Smooth muscle cell (in vitro differentiated cells): ENCODE data around the gene CNTN4. TPM values are rescaled to one million over a fixed set of nuclear protein-coding genes. Genes with fewer than 3 reads are reported as not detected.

ENCODE experiments used
- DNase-seq: peaks from one replicate; lab custom pipeline; 2025; ENCODE audit not compliant: unreplicated experiment; lab: John Stamatoyannopoulos, UW
- H2AFZ ChIP-seq: fragments of 200-600 bp; sonication (generic); 2 replicates; pipeline ENCODE4 v1.6.0; 2016; ENCODE audit warnings: antibody characterized with exemption, low read depth, mild to moderate bottlenecking
- H3F3A ChIP-seq: fragments of 200-600 bp; sonication (generic); 2 replicates; pipeline ENCODE4 v1.6.0; 2017; ENCODE audit warnings: antibody characterized with exemption, low read depth
- H3K27ac ChIP-seq: fragments of 200-600 bp; sonication (generic); 2 replicates; pipeline ENCODE4 v1.5.1; 2016; ENCODE audit warnings: low read depth, mild to moderate bottlenecking
- H3K27me3 ChIP-seq: fragments of 200-600 bp; sonication (generic); 2 replicates; pipeline ENCODE4 v1.6.1; 2016; ENCODE audit warnings: low read depth, mild to moderate bottlenecking
- H3K36me3 ChIP-seq: fragments of 200-600 bp; sonication (generic); 2 replicates; pipeline ENCODE4 v1.5.1; 2016; ENCODE audit warnings: low read depth
- H3K4me1 ChIP-seq: fragments of 200-600 bp; sonication (generic); 2 replicates; pipeline ENCODE4 v1.5.1; 2016; ENCODE audit warnings: low read depth
- H3K4me2 ChIP-seq: fragments of 200-600 bp; sonication (generic); 2 replicates; pipeline ENCODE4 v1.6.0; 2016; ENCODE audit warnings: mild to moderate bottlenecking
- H3K4me3 ChIP-seq: fragments of 200-600 bp; sonication (generic); 2 replicates; pipeline ENCODE4 v1.5.1; 2016; ENCODE audit warnings: mild to moderate bottlenecking
- H3K79me2 ChIP-seq: fragments of 200-600 bp; sonication (generic); 2 replicates; pipeline ENCODE4 v1.6.0; 2016; ENCODE audit warnings: low read depth, mild to moderate bottlenecking
- H3K9ac ChIP-seq: fragments of 200-600 bp; sonication (generic); 2 replicates; pipeline ENCODE4 v1.6.0; 2016; ENCODE audit warnings: low read depth
- H3K9me3 ChIP-seq: fragments of 200-600 bp; sonication (generic); replicated peaks from 2 replicates; pipeline ENCODE4 v1.5.1; 2016; ENCODE audit warnings: low read depth
- H4K20me1 ChIP-seq: fragments of 200-600 bp; sonication (generic); 2 replicates; pipeline ENCODE4 v1.6.0; 2016; ENCODE audit warnings: low read depth
- WGBS: methylation state at CpG from one replicate; pipeline ENCODE4 v1.1.7; 2016; ENCODE audit warnings: low lambda C conversion rate; 5-methylcytosine and 5-hydroxymethylcytosine counted together
- polyA plus RNA-seq: library from polyadenylated mRNA; unstranded; fragments of >200 nt; fragmentation: Nextera tagmentation; extraction: Ambion mirVana; gene quantifications from 2 replicates; pipeline ENCODE4 v1.2.1, GENCODE V29; 2016
- total RNA-seq: library from RNA; depleted of rRNA; stranded (reverse); fragments of >200 nt; gene quantifications from 2 replicates; pipeline ENCODE4 v1.2.3, GENCODE V29; 2014
- TF ChIP-seq, protein P1 (sequence below): fragments of 200-600 bp; sonication (generic); IDR thresholded peaks from 2 replicates; pipeline ENCODE4 v1.5.1; 2017; ENCODE audit warnings: borderline replicate concordance, mild to moderate bottlenecking, antibody characterized with exemption; ENCODE audit not compliant: insufficient read depth, poor library complexity, severe bottlenecking

CNTN4 gene
- total and polyA plus RNA-seq, 2 experiments from 2014 or later: 12.1 to 15.8 TPM

DNA sequence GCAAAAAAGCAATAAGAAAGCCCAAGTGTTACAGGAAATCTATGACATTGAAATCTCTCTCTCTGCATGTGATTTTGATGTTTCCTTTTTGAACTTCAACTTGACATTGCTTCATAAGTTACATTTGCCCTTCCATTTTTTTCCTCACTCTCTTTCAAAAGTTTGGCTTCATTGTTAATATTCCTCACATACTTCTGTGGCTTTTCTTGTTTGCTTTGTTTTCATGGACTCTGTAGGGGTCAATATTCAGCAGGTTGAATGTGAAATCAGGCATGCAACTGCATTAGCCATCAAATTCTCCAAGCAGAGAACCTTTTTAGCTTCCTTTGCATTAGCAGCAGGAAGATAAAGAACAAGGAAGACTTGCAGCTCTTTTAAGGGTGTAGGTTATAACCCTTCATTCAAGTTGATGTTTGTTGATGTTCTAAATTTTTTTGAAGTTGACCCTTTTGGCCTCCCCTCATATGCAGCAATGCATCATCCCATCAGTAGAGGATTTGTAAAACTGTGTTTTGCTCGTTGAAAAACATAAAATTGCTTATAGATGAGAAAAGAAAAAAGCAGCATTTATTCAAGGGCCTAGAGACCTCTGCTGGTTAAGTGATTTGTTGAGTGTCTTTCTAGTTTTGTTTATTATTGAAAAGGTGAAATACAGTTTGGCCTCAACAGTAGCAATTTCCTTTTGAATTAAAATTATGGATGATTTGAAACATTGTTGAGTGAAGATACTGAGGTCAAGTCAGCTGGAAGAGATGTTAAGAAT lies 800.1 kb downstream of the CNTN4 start:
- Histone ChIP-seq H3F3A (no peaks in the 10 kb centered on the region), H3K9me3 (no peaks in the 10 kb centered on the region), H3K9ac (no peak overlapping the region), H2AFZ (no peak overlapping the region), H3K36me3 (no peaks in the 10 kb centered on the region), H3K4me1 (no peaks in the 10 kb centered on the region), H3K27ac (no peak overlapping the region), H4K20me1 (no peaks in the 10 kb centered on the region), H3K79me2 (no peaks in the 10 kb centered on the region), H3K27me3 (no peaks in the 10 kb centered on the region), H3K4me2 (no peak overlapping the region), H3K4me3 (no peak overlapping the region)
- no peak for DNase-seq
- TF ChIP-seq, protein P1, sequence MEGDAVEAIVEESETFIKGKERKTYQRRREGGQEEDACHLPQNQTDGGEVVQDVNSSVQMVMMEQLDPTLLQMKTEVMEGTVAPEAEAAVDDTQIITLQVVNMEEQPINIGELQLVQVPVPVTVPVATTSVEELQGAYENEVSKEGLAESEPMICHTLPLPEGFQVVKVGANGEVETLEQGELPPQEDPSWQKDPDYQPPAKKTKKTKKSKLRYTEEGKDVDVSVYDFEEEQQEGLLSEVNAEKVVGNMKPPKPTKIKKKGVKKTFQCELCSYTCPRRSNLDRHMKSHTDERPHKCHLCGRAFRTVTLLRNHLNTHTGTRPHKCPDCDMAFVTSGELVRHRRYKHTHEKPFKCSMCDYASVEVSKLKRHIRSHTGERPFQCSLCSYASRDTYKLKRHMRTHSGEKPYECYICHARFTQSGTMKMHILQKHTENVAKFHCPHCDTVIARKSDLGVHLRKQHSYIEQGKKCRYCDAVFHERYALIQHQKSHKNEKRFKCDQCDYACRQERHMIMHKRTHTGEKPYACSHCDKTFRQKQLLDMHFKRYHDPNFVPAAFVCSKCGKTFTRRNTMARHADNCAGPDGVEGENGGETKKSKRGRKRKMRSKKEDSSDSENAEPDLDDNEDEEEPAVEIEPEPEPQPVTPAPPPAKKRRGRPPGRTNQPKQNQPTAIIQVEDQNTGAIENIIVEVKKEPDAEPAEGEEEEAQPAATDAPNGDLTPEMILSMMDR: no peak
- WGBS: 51% methylated on average over 1 of the region's 1 CpG

GRCh38 chr3:2904054-2904453 lies 805.4 kb downstream of the CNTN4 start:
- WGBS: 67% methylated on average over 2 of the region's 2 CpGs
- H3K27ac ChIP-seq: no peak overlapping the region
- H3K4me1 ChIP-seq: no peaks in the 10 kb centered on the region
- no peaks in the 10 kb centered on the region for H3K79me2 ChIP-seq
- H2AFZ ChIP-seq: no peak overlapping the region
- no peak overlapping the region for H3K9ac ChIP-seq
- no peak for DNase-seq
- H3K4me3 ChIP-seq: no peak overlapping the region
- H3F3A ChIP-seq: no peaks in the 10 kb centered on the region
- H3K9me3 ChIP-seq: no peaks in the 10 kb centered on the region
- no peaks in the 10 kb centered on the region for H3K36me3 ChIP-seq
- H3K27me3 ChIP-seq: no peaks in the 10 kb centered on the region
- H4K20me1 ChIP-seq: no peaks in the 10 kb centered on the region
- no peak overlapping the region for H3K4me2 ChIP-seq
- TF ChIP-seq, protein P1: no peak

DNA sequence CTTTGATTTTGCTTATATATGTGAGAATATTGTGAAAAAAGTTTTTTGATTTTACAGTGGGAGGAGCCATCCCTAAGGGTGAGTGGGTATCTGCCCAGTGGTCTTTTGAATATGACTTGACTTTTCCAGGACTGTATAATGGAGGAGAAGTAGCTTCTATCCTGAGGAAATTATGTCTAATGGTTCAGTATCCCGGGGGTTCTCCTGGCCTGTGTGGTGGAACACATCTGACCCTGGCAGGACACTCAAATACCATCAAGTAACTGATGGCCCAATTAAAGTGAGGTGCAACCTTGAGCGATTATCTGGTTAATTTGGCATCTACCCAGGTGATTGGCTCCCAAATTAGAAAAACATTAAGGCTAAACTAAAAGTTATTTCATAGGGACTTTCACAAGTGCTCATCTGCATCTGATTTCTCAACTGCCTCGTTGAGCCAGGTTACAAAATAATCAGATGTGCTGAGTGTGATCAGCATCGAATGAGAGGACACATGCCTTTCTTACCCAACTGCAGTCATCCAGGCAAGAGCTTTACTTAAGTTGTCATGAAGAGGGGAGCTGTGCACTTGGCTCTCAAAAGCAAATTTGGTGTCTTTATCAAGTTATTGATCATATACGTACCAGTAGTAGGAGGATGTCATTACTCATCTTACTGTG lies 810.2 kb downstream of the CNTN4 start:
- no peaks in the 10 kb centered on the region for H3K9me3 ChIP-seq
- no peaks in the 10 kb centered on the region for H3K4me1 ChIP-seq
- H3K9ac ChIP-seq: no peak overlapping the region
- no peak for DNase-seq
- no peaks in the 10 kb centered on the region for H3K36me3 ChIP-seq
- H3K27ac ChIP-seq: no peak overlapping the region
- no peaks in the 10 kb centered on the region for H3K79me2 ChIP-seq
- H3K4me3 ChIP-seq: no peak overlapping the region
- TF ChIP-seq, protein P1: no peak
- H3K4me2 ChIP-seq: no peak overlapping the region
- WGBS: 94% methylated on average over 5 of the region's 5 CpGs
- no peaks in the 10 kb centered on the region for H3F3A ChIP-seq
- H3K27me3 ChIP-seq: no peaks in the 10 kb centered on the region
- H2AFZ ChIP-seq: no peak overlapping the region
- no peaks in the 10 kb centered on the region for H4K20me1 ChIP-seq
